NCI-H2227 (cell line): ENCODE data around the gene FCN2.

Source experiments
- DNase-seq: peaks from one replicate; lab custom pipeline; 2025; ENCODE audit not compliant: unreplicated experiment; lab: John Stamatoyannopoulos, UW

FCN2 gene

DNA sequence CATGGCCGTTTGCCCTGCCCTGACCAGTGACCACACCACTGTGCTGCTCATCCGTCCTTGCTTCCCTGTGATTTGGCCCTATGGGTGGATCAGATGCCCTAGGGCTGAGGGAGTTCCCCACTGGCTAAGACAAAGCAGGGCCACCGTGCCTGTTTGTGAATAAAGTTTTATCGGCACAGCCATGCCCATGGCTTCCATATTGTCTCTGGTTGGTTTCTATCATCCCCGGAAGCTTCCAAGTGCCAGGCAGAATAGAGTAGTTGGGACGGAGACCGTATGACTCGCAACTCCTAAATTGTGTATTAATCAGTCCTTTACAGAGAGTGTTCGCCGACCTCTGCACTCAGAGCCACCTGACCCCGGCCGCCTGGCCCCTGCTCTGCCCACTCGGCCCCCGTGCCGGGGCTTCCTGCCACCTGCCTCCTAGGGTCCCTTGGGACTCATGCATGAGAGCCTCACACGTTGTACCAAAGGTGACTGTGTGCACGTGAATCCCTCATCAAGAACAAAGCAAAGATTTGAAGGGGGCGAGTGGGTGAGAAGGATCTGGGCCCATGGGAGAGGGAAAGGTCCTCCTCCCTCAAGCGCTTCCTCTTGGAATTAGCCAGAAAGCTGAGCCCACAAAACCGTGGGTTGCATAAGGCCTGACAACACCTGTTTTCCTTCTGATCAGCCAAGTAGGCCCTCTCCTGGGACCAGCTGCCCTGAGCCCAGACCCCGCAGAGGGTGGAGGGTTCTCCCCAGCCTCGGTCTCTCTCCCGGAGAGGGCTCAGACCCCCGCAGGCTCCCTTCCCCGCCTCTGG, 11.7 kb upstream of the FCN2 start:
- no peak for DNase-seq

GRCh38 chr9:134869554-134870300, 10.9 kb upstream of the FCN2 start:
- no peak for DNase-seq

- no peak for DNase-seq
Measured at GRCh38 chr9:134870301-134870694, 10.3 kb upstream of the FCN2 start.

DNA sequence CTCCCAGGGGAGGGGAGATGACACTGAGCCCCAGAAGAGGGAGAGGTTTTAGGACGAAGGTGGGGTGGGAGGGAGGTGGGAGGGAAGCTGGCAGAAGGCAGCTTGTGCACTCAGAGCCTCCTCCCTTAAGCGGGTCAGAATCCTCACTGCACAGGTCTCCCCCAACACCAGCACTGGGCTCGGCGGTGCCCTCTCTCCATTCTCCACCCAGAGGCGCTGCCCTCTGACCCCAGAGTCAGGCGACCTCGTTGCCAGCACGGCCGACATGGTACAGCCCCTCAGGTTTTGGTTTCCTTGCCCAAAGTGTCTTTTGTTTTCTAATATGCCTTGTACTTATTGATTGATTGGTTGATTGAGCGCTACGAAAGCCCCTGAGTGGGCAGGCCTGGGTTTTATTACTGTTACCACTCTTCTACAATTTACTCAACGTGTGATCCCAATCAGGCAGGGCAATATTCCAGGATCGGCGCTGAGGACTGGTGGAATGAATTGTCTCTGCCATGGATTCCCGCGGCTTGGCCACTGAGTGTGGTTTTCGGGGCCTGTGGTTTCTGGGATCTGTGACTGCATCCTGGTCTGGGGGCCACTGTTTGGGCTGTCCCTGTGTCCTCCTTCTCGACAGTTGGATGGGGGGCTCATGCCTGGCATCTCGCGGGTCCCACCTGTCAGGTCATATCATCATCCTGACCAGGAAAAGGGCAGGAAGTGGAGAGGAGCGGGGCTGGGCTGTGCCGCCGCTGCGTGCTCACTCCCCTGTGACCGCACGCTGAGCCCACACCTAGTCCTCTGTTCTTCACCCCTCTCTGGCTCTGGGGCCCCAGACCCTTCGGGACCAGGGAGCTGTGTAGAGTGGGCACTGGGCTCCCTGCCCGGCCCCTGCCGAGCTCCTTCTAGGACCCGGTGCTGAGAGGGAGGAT, 9.6 kb upstream of the FCN2 start:
- DNase-seq = no peak

- DNase-seq = no peak
Measured at GRCh38 chr9:134871697-134872340, 8.8 kb upstream of the FCN2 start.

DNA sequence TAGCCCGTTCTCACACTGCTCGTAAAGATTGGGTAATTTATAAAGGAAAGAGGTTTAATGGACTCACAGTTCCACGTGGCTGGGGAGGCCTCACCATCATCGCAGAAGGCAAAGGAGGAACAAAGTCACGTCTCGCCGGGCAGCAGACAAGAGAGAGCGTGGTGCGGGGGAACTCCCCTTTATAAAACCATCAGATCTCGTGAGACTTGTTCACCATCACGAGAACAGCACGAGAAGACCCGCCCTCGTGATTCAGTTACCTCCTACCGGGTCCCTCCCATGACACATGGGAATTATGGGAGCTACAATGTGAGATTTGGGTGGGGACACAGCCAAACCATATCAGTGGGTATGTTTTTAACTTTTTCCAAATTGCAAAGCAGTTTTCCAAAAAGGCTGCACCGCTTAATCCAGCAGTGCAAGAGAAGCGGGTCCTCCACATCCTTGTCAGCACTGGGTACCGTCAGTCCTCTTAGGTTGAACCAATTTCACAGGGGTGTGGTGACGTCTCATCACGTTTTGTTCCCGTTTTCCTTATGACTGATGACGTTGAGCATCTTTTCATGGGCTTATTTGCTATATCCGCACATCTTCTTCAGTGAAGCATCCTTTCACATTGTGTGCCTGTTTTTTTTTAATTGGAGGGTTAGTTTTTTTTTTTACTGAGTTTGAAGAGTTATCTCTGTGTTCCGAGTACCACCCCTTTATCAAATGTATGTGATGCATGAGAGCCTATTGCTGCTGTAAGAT, 8.0 kb upstream of the FCN2 start:
- DNase-seq = no peak

DNA sequence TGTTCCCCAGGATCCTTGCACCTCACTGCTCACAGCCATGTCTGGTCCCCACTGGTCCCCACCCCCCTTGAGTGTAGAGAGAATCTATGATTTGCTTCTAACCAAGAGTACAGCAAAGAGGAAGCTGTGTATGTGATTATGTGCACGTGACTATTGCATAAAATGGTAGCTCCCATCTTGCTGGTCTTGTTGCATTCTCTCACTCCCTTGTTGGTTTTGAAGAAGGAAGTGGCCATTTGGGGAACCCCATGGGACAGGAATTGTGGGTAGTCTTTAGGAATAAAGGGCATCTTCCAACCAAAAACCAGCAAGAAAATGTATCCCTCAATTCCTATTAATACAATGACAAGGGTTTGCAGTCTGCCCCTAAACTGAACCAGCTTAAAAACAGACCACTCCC, 5.2 kb upstream of the FCN2 start:
- no peak for DNase-seq

DNA sequence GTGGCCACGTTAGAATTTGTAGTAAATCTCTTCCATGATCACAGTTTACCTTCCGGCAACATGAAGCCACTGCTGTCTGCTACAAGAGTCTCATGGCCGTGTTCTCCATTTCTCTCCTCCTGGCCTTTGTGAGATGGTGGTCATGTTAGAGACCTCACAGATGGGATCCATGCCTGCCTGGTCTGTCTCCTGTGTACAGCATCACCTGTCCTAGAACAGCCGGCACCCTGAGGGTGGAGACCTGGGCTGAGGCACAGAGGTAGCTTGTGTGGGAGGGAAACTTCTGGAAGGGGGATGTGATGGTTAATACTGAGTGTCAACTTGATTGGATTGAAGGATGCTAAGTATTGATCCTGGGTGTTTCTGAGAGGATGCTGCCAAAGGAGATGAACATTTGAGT, 3.1 kb upstream of the FCN2 start:
- no peak for DNase-seq

GRCh38 chr9:134879664-134880483, 736 bp upstream of the FCN2 start:
- no peak for DNase-seq

GRCh38 chr9:134881313-134881670, 682 bp downstream of the FCN2 start:
- DNase-seq = no peak

DNA sequence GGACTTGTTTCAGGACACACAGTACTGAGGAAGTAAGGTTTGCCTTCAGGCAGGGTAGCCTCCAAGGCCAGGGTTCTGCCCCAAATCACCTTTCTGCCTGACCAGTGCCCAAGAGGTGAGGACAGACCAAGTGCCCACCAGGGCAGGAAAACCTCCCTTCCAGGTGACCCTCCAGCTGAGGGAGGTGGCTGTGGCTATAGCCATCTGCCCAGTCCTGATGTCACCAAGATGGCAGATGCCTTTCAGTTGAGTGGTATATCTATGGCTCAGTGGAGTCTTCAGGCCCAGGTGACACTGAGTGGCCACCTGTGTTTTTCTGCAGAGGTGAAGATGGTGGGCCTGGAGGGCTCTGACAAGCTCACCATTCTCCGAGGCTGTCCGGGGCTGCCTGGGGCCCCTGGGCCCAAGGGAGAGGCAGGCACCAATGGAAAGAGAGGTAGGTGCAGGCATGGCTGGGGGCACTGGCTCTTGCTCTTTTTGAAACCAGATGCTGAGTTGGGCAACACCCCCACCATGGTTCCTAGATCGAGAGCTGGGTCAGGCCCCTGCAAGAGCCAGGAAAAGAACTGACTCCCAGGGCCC, 1.7 kb downstream of the FCN2 start:
- no peak for DNase-seq

- DNase-seq = no peak
Measured at GRCh38 chr9:134883040-134883782, 2.6 kb downstream of the FCN2 start.

GRCh38 chr9:134884492-134884891, 3.9 kb downstream of the FCN2 start:
- no peak for DNase-seq

DNA sequence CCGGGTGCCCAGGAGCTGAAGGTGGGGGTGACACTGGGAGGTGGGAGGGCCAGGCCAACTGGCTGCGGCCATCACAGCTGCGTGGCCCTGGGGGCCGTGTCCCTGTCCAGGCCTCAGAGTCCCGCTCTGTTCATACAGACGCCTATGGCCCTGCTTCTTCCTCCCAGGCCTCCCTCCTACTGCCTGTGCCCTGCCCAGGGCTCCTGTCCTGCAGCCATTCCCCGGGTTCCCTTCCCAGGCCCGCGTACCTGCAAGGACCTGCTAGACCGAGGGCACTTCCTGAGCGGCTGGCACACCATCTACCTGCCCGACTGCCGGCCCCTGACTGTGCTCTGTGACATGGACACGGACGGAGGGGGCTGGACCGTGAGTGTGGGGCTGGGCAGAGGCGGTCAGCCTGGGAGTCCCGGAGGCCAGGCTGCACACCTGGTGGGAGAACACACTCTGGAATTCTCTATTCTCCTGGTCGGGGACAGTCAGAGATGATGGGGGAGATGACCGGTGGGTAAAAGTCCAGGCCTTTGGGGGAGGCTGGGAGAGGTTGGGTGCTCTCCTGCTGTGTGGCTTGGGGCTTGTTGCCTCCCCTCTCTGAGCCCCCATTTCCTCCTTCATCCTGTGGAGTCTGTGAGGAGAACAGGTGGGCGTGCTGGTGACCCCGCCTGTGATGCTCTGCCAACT, 4.5 kb downstream of the FCN2 start:
- DNase-seq = no peak

- no peak for DNase-seq
Measured at GRCh38 chr9:134885679-134886412, 5.2 kb downstream of the FCN2 start.

DNA sequence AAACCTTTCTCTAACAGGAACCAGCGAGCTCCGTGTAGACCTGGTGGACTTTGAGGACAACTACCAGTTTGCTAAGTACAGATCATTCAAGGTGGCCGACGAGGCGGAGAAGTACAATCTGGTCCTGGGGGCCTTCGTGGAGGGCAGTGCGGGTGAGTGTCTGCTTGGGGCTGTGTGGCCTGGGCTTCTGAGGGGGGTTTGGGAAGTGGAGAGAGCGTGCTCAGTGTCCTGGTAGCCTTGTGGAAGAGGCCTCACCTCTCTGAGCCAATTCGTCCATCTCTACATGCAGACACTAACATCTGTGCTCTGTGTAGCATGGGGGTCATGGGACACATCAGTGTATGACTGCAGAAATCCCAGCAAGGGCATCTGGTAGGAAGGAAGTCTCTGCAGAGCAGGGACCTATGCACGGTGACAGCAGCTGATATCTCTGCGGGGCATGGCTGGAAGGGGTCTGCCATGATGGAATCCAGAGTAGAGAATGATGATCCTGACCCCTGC, 5.9 kb downstream of the FCN2 start:
- no peak for DNase-seq

GRCh38 chr9:134887219-134887618, 6.6 kb downstream of the FCN2 start:
- DNase-seq = no peak
